Fibroblast of lung (primary cell): ENCODE data around the gene ASB18. TPM values are rescaled to one million over a fixed set of nuclear protein-coding genes. Genes with fewer than 3 reads are reported as not detected.
A peak's percentile ranks its signal among the peaks of the same experiment; 100 is the strongest.

ENCODE experiments used
- DNase-seq, 2 donors: peaks; one replicate each; pipeline versions ENCODE4 v3.0.0 to v3.0.0-alpha.2; 2010; ENCODE audit warnings: low read depth in 2 of 2
- H2AFZ ChIP-seq: 2 replicates; pipeline ENCODE4 v1.5.1; 2012; ENCODE audit warnings: low read length, control low read depth, inconsistent platforms
- H3K27ac ChIP-seq: 2 replicates; pipeline ENCODE4 v1.5.1; 2011; ENCODE audit warnings: low read length, control low read depth; ENCODE audit not compliant: insufficient read depth
- H3K27me3 ChIP-seq: 2 replicates; pipeline ENCODE4 v1.5.1; 2011; ENCODE audit warnings: mild to moderate bottlenecking, low read length; ENCODE audit not compliant: control insufficient read depth, insufficient read depth
- H3K36me3 ChIP-seq: 2 replicates; pipeline ENCODE4 v1.5.1; 2011; ENCODE audit warnings: low read length; ENCODE audit not compliant: control insufficient read depth, insufficient read depth
- H3K4me1 ChIP-seq: 2 replicates; pipeline ENCODE4 v1.5.1; 2011; ENCODE audit warnings: low read length; ENCODE audit not compliant: control insufficient read depth, insufficient read depth; ENCODE audit errors: extremely low read depth
- H3K4me2 ChIP-seq: 2 replicates; pipeline ENCODE4 v1.5.1; 2011; ENCODE audit warnings: low read length, control low read depth; ENCODE audit not compliant: insufficient read depth; ENCODE audit errors: extremely low read depth
- H3K4me3 ChIP-seq, 4 experiments: fragments of 200-600 bp in 1 of 4; sonication (generic) in 1 of 4; replicated peaks in 1 of 4; 2 replicates each; pipeline ENCODE4 v1.5.1; 2011 to 2016; ENCODE audit warnings: low read length in 4 of 4, low read depth in 3 of 4, mild to moderate bottlenecking in 3 of 4, control low read depth in 2 of 4, inconsistent platforms in 1 of 4, mixed read lengths in 1 of 4; ENCODE audit not compliant: insufficient read depth in 1 of 4; ENCODE audit errors: control extremely low read depth in 1 of 4
- H3K79me2 ChIP-seq: 2 replicates; pipeline ENCODE4 v1.5.1; 2012; ENCODE audit warnings: mild to moderate bottlenecking, low read length, inconsistent platforms; ENCODE audit not compliant: control insufficient read depth, insufficient read depth
- H3K9ac ChIP-seq: 2 replicates; pipeline ENCODE4 v1.5.1; 2011; ENCODE audit warnings: mild to moderate bottlenecking, low read length, control low read depth; ENCODE audit not compliant: insufficient read depth
- H3K9me3 ChIP-seq: 2 replicates; pipeline ENCODE4 v1.5.1; 2012; ENCODE audit warnings: low read depth, low read length; ENCODE audit not compliant: control insufficient read depth, insufficient read depth
- H4K20me1 ChIP-seq: 2 replicates; pipeline ENCODE4 v1.5.1; 2011; ENCODE audit warnings: low read length; ENCODE audit not compliant: control insufficient read depth, insufficient read depth; ENCODE audit errors: extremely low read depth
- CTCF ChIP-seq, 2 donors: IDR thresholded peaks in 1 of 2; conservative IDR thresholded peaks in 1 of 2; 1 replicate in 1 of 2; 2 replicates in 1 of 2; pipeline ENCODE4 v1.5.1; 2011 to 2012; ENCODE audit warnings: low read length in 2 of 2, control low read depth in 1 of 2, inconsistent platforms in 1 of 2, low read depth in 1 of 2, mild to moderate bottlenecking in 1 of 2
- EZH2 ChIP-seq: IDR thresholded peaks from 2 replicates; pipeline ENCODE4 v1.5.1; 2012; ENCODE audit warnings: low read length, control low read depth, mild to moderate bottlenecking; ENCODE audit errors: missing control alignments
- polyA plus RNA-seq, 2 donors: library from polyadenylated mRNA; depleted of rRNA in 1 of 2; stranded (reverse) in 1 of 2; unstranded in 1 of 2; fragments of >200 nt; gene quantifications; 2 replicates each; pipeline ENCODE4 v1.2.1, GENCODE V29; 2011 to 2012; ENCODE audit warnings: missing spikeins in 1 of 2
- total RNA-seq: library from RNA; depleted of rRNA; stranded (reverse); fragments of >200 nt; gene quantifications from 2 replicates; pipeline ENCODE4 v1.2.1, GENCODE V29; 2014

The ASB18 gene
- total and polyA plus RNA-seq, 2 donors (not counting 1 experiment from before 2014, with no cell fraction given): not detected

- Histone ChIP-seq H3K9ac (no peak overlapping the region), H3K4me1 (no peaks in the 10 kb centered on the region), H3K27me3 (peaks cover 58% of the 10 kb centered on the region), H2AFZ (no peak overlapping the region), H3K4me2 (no peak overlapping the region), H3K4me3 (no peak overlapping the region), H4K20me1 (no peaks in the 10 kb centered on the region), H3K36me3 (no peaks in the 10 kb centered on the region), H3K79me2 (no peaks in the 10 kb centered on the region), H3K9me3 (no peaks in the 10 kb centered on the region), H3K27ac (no peak overlapping the region)
- DNase-seq: peak in 1 of 2 donors; percentile 23
- no peak for TF ChIP-seq EZH2
- no peak for TF ChIP-seq CTCF (conservative IDR thresholded peaks at IDR 0.05 in 1 of 2, IDR thresholded peaks at IDR 0.05 in 1 of 2; ENCODE audit: low read depth in 1 of 2, low read length in 2 of 2)
Measured at GRCh38 chr2:236162882-236163470, 101.2 kb downstream of the ASB18 start.

- H3K4me1 ChIP-seq: no peaks in the 10 kb centered on the region
- no peaks in the 10 kb centered on the region for H3K79me2 ChIP-seq
- no peak overlapping the region for H3K9ac ChIP-seq
- H3K4me3 ChIP-seq: no peak overlapping the region
- H3K27me3 ChIP-seq: peaks cover 57% of the 10 kb centered on the region
- TF ChIP-seq CTCF (conservative IDR thresholded peaks at IDR 0.05 in 1 of 2, IDR thresholded peaks at IDR 0.05 in 1 of 2; ENCODE audit: low read depth in 1 of 2, low read length in 2 of 2): no peak
- no peak for TF ChIP-seq EZH2
- no peak for DNase-seq
- no peaks in the 10 kb centered on the region for H4K20me1 ChIP-seq
- no peaks in the 10 kb centered on the region for H3K9me3 ChIP-seq
- no peaks in the 10 kb centered on the region for H3K36me3 ChIP-seq
- no peak overlapping the region for H2AFZ ChIP-seq
- no peak overlapping the region for H3K4me2 ChIP-seq
- H3K27ac ChIP-seq: no peak overlapping the region
Measured at GRCh38 chr2:236162031-236162845, 102.0 kb downstream of the ASB18 start.

GRCh38 chr2:236161531-236161930 lies 102.7 kb downstream of the ASB18 start:
- Histone ChIP-seq H3K9me3 (no peaks in the 10 kb centered on the region), H3K4me1 (no peaks in the 10 kb centered on the region), H3K9ac (no peak overlapping the region), H3K4me3 (no peak overlapping the region), H4K20me1 (no peaks in the 10 kb centered on the region), H3K27me3 (peaks cover 52% of the 10 kb centered on the region), H3K27ac (no peak overlapping the region), H3K36me3 (no peaks in the 10 kb centered on the region), H3K4me2 (no peak overlapping the region), H3K79me2 (no peaks in the 10 kb centered on the region), H2AFZ (no peak overlapping the region)
- no peak for DNase-seq
- TF ChIP-seq CTCF (conservative IDR thresholded peaks at IDR 0.05 in 1 of 2, IDR thresholded peaks at IDR 0.05 in 1 of 2; ENCODE audit: low read depth in 1 of 2, low read length in 2 of 2) (no peak), EZH2 (no peak)
